Glutamatergic neuron (in vitro differentiated cells): Measurements from ENCODE around the gene IKZF2. TPM values are rescaled to one million over a fixed set of nuclear protein-coding genes. Genes with fewer than 3 reads are reported as not detected.

Experiments
- DNase-seq: peaks from one replicate; pipeline ENCODE4 v3.0.0; 2022
- H3K27ac Mint-ChIP-seq: one replicate; pipeline ENCODE4 v1.8.0; 2020; ENCODE audit warnings: mild to moderate bottlenecking, mixed read lengths, inconsistent platforms; ENCODE audit not compliant: unreplicated experiment
- H3K27me3 Mint-ChIP-seq: one replicate; pipeline ENCODE4 v1.8.0; 2020; ENCODE audit warnings: mild to moderate bottlenecking, moderate library complexity, mixed read lengths, inconsistent platforms; ENCODE audit not compliant: unreplicated experiment
- H3K36me3 Mint-ChIP-seq: one replicate; pipeline ENCODE4 v1.8.0; 2020; ENCODE audit warnings: mild to moderate bottlenecking, mixed read lengths, inconsistent platforms; ENCODE audit not compliant: unreplicated experiment
- H3K4me1 Mint-ChIP-seq: one replicate; pipeline ENCODE4 v1.8.0; 2020; ENCODE audit warnings: mild to moderate bottlenecking, low read depth, mixed read lengths, inconsistent platforms; ENCODE audit not compliant: unreplicated experiment
- H3K4me3 Mint-ChIP-seq: one replicate; pipeline ENCODE4 v1.8.0; 2020; ENCODE audit warnings: mild to moderate bottlenecking, mixed read lengths, inconsistent platforms; ENCODE audit not compliant: unreplicated experiment
- H3K9me3 Mint-ChIP-seq: one replicate; pipeline ENCODE4 v1.8.0; 2020; ENCODE audit warnings: mild to moderate bottlenecking, moderate library complexity, mixed read lengths, inconsistent platforms; ENCODE audit not compliant: unreplicated experiment
- total RNA-seq: library from RNA; stranded (reverse); fragmentation: NEBNext Ultra II Directional; extraction: Animal tissue kit (Norgen Biotek cat#: 25700); gene quantifications from one replicate; pipeline ENCODE4 v1.2.1, GENCODE V29; 2021; ENCODE audit not compliant: unreplicated experiment
- TF ChIP-seq, protein P1 (sequence below): fragments of 200-600 bp; sonication (generic); IDR thresholded peaks from one replicate; pipeline ENCODE4 v1.5.0; 2021; ENCODE audit not compliant: partially characterized antibody, unreplicated experiment

Gene IKZF2
- total RNA-seq, 1 donor from 2014 or later: 1.8 TPM

DNA sequence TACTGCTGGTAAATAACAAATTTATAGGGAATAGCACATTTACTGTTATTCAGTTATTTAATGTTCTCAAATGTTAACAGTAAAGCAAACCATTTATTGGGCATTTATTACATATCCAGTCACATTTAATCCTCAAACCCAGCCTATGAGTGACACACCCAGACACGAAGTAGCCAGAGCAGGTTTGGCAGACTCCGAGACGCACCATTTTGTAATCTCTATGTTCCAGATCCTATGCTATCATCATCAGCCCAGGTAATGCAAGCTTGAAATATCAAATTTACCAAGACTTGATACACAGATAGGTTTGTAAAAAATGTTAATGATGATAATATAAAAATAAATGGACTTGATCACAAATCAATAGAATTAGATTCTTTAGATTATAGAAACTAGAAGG, 131.1 kb downstream of the IKZF2 start:
- Mint-ChIP-seq H3K4me1 (no peaks in the 10 kb centered on the region), H3K4me3 (no peak overlapping the region), H3K36me3 (no peaks in the 10 kb centered on the region), H3K27me3 (no peaks in the 10 kb centered on the region), H3K27ac (no peak overlapping the region), H3K9me3 (no peaks in the 10 kb centered on the region)
- DNase-seq: no peak
- TF ChIP-seq, protein P1, sequence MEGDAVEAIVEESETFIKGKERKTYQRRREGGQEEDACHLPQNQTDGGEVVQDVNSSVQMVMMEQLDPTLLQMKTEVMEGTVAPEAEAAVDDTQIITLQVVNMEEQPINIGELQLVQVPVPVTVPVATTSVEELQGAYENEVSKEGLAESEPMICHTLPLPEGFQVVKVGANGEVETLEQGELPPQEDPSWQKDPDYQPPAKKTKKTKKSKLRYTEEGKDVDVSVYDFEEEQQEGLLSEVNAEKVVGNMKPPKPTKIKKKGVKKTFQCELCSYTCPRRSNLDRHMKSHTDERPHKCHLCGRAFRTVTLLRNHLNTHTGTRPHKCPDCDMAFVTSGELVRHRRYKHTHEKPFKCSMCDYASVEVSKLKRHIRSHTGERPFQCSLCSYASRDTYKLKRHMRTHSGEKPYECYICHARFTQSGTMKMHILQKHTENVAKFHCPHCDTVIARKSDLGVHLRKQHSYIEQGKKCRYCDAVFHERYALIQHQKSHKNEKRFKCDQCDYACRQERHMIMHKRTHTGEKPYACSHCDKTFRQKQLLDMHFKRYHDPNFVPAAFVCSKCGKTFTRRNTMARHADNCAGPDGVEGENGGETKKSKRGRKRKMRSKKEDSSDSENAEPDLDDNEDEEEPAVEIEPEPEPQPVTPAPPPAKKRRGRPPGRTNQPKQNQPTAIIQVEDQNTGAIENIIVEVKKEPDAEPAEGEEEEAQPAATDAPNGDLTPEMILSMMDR: no peak

DNA sequence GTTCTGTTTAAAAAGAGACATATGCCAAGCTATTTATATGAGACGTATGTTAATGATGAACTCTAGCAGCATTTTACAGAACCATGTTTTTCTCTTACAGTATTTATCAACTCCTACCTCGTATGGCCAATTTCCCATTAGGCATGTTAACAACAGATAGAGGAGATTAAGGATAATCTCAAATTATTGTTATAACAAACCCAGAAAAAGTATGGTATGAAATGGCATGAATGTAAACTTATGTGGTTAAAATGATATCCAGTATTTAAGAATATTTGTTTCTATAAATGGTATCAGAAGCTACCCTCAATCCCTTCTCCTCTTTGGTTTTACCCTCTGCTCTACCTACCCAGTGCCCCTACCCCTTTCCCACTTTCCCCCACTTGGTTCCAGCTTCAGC, 132.0 kb downstream of the IKZF2 start:
- Mint-ChIP-seq H3K4me1 (no peaks in the 10 kb centered on the region), H3K36me3 (no peaks in the 10 kb centered on the region), H3K27ac (no peak overlapping the region), H3K4me3 (no peak overlapping the region), H3K27me3 (no peaks in the 10 kb centered on the region), H3K9me3 (no peaks in the 10 kb centered on the region)
- TF ChIP-seq, protein P1: no peak
- DNase-seq: no peak

DNA sequence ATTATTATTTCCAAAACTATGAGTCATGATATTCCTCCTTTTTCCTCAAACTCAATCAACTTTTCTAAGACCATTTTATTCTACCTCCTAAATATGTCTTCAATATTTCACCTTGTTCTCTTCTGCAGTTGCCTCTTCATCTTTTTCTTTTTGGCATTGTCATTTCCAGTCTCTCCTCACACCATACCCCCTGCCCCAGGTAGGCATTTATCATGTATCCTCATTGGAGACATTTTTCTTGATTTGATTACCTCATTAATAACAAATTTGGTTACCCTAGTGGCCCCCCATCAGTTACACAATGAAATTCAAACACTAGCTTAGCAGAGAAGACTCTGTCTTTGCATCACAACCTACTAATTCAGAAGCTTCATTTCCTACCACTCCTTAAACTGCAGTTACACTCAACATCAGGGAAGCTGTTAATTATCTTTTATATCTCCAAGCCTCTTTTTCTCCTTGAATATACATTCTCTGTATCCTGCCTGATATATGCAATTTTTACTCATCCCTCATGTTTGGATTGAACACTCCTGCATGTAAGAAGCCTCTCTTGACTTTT, 133.0 kb downstream of the IKZF2 start:
- TF ChIP-seq, protein P1: no peak
- H3K27ac Mint-ChIP-seq: no peak overlapping the region
- DNase-seq: no peak
- H3K4me3 Mint-ChIP-seq: no peak overlapping the region
- H3K36me3 Mint-ChIP-seq: no peaks in the 10 kb centered on the region
- no peaks in the 10 kb centered on the region for H3K4me1 Mint-ChIP-seq
- H3K27me3 Mint-ChIP-seq: no peaks in the 10 kb centered on the region
- H3K9me3 Mint-ChIP-seq: no peaks in the 10 kb centered on the region

DNA sequence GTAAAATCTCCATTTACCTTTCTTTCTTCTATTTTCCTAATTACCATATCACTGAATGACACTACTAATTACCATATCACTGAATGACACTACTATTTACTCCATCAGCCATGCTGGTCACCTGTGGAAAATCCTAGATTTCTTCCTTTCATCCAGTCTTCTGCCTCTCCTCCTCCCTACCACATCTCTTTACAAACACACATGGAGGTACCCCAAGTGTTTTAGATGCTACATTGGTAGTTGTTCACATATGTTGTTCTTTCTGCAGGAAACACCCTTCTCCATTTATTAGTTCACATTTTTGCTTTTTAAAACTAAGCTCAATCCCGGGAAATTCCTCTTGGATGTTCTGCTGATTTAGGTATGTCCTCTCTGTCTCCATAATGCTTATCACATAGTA, 134.0 kb downstream of the IKZF2 start:
- Mint-ChIP-seq H3K4me1 (no peaks in the 10 kb centered on the region), H3K27me3 (no peaks in the 10 kb centered on the region), H3K36me3 (no peaks in the 10 kb centered on the region), H3K9me3 (no peaks in the 10 kb centered on the region), H3K4me3 (no peak overlapping the region), H3K27ac (no peak overlapping the region)
- no peak for DNase-seq
- TF ChIP-seq, protein P1: no peak

DNA sequence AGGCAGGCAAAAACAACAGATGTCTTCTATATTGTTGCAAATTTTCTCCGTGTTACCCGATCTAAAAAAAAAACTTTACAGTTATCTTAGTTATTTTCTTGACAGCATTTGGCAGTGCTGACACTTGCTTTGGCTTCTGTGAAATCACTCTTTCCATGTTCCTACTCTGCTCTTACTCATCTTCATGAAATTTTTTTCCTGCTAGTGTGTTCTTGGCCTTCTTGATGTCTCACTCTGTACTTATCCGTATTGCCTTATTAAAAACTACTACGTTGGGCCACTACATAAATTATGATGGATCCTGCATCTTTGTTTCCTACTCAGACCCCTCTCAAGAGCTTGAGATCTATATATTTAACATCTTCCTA, 134.4 kb downstream of the IKZF2 start:
- Mint-ChIP-seq H3K36me3 (no peaks in the 10 kb centered on the region), H3K27me3 (no peaks in the 10 kb centered on the region), H3K27ac (no peak overlapping the region), H3K4me1 (no peaks in the 10 kb centered on the region), H3K4me3 (no peak overlapping the region), H3K9me3 (no peaks in the 10 kb centered on the region)
- TF ChIP-seq, protein P1: no peak
- DNase-seq: no peak
